Loucy (cell line): Measurements from ENCODE around the gene PTK6.

Source experiments
- H2AFZ ChIP-seq: fragments of 200-600 bp; sonication (generic); 2 replicates; pipeline ENCODE4 v1.6.0; 2016; ENCODE audit warnings: antibody characterized with exemption, mild to moderate bottlenecking, low read length, moderate library complexity
- H3F3A ChIP-seq: fragments of 200-600 bp; 2 replicates; pipeline ENCODE4 v1.6.0; 2016; ENCODE audit warnings: antibody characterized with exemption, low read depth, mild to moderate bottlenecking
- H3K27me3 ChIP-seq: fragments of 200-600 bp; sonication (generic); 2 replicates; pipeline ENCODE4 v1.6.1; 2014; ENCODE audit warnings: low read length, mild to moderate bottlenecking; ENCODE audit not compliant: insufficient read depth, poor library complexity, severe bottlenecking
- H3K36me3 ChIP-seq: fragments of 200-600 bp; sonication (generic); 2 replicates; pipeline ENCODE4 v1.6.1; 2016; ENCODE audit warnings: low read length; ENCODE audit not compliant: insufficient read depth
- H3K4me1 ChIP-seq: fragments of 200-600 bp; sonication (generic); 2 replicates; pipeline ENCODE4 v1.5.1; 2014; ENCODE audit warnings: low read length, mild to moderate bottlenecking; ENCODE audit not compliant: insufficient read depth, poor library complexity, severe bottlenecking
- H3K4me2 ChIP-seq: fragments of 200-600 bp; sonication (generic); 2 replicates; pipeline ENCODE4 v1.6.0; 2014; ENCODE audit warnings: antibody characterized with exemption, low read length, low read depth, mild to moderate bottlenecking; ENCODE audit not compliant: poor library complexity, severe bottlenecking
- H3K4me3 ChIP-seq: fragments of 200-600 bp; sonication (generic); 2 replicates; pipeline ENCODE4 v1.5.1; 2014; ENCODE audit warnings: low read length, mild to moderate bottlenecking, mixed read lengths; ENCODE audit not compliant: poor library complexity, severe bottlenecking
- H3K79me2 ChIP-seq: fragments of 200-600 bp; sonication (generic); 2 replicates; pipeline ENCODE4 v1.6.1; 2014; ENCODE audit warnings: low read length; ENCODE audit not compliant: insufficient read depth
- H3K9ac ChIP-seq: fragments of 200-600 bp; sonication (generic); 2 replicates; pipeline ENCODE4 v1.6.0; 2014; ENCODE audit warnings: mild to moderate bottlenecking, low read depth, low read length, moderate library complexity; ENCODE audit not compliant: poor library complexity, severe bottlenecking
- H3K9me2 ChIP-seq: fragments of 200-600 bp; sonication (generic); replicated peaks from 2 replicates; pipeline ENCODE4 v1.6.1; 2016; ENCODE audit warnings: low read depth, low read length, mixed read lengths
- H3K9me3 ChIP-seq: fragments of 200-600 bp; sonication (generic); 2 replicates; pipeline ENCODE4 v1.6.1; 2014; ENCODE audit warnings: mild to moderate bottlenecking, antibody characterized with exemption, low read length, low read depth; ENCODE audit not compliant: insufficient read depth
- H4K20me1 ChIP-seq: fragments of 200-600 bp; sonication (generic); 2 replicates; pipeline ENCODE4 v1.6.0; 2014; ENCODE audit warnings: antibody characterized with exemption, low read length, mild to moderate bottlenecking; ENCODE audit not compliant: insufficient read depth, poor library complexity, severe bottlenecking
- EZH2phosphoT487 ChIP-seq: fragments of 200-600 bp; IDR thresholded peaks from 2 replicates; pipeline ENCODE4 v1.6.1; 2018; ENCODE audit warnings: antibody characterized with exemption, mild to moderate bottlenecking, moderate library complexity, borderline replicate concordance
- TF ChIP-seq, protein P1 (sequence below): fragments of 200-600 bp; sonication (generic); conservative IDR thresholded peaks from 2 replicates; pipeline ENCODE4 v1.5.1; 2014; ENCODE audit warnings: mild to moderate bottlenecking, antibody characterized with exemption, low read length

PTK6 gene

GRCh38 chr20:63488315-63489251 is 48.6 kb downstream of the PTK6 start:
- Histone ChIP-seq H3K36me3 (no peaks in the 10 kb centered on the region), H3K4me2 (no peak overlapping the region), H3K27me3 (no peaks in the 10 kb centered on the region), H3K9me2 (no peaks in the 10 kb centered on the region), H4K20me1 (no peaks in the 10 kb centered on the region), H3K4me1 (no peaks in the 10 kb centered on the region), H2AFZ (no peak overlapping the region), H3K4me3 (no peak overlapping the region), H3F3A (no peaks in the 10 kb centered on the region), H3K79me2 (no peaks in the 10 kb centered on the region), H3K9ac (no peak overlapping the region), H3K9me3 (no peaks in the 10 kb centered on the region)
- TF ChIP-seq, protein P1, sequence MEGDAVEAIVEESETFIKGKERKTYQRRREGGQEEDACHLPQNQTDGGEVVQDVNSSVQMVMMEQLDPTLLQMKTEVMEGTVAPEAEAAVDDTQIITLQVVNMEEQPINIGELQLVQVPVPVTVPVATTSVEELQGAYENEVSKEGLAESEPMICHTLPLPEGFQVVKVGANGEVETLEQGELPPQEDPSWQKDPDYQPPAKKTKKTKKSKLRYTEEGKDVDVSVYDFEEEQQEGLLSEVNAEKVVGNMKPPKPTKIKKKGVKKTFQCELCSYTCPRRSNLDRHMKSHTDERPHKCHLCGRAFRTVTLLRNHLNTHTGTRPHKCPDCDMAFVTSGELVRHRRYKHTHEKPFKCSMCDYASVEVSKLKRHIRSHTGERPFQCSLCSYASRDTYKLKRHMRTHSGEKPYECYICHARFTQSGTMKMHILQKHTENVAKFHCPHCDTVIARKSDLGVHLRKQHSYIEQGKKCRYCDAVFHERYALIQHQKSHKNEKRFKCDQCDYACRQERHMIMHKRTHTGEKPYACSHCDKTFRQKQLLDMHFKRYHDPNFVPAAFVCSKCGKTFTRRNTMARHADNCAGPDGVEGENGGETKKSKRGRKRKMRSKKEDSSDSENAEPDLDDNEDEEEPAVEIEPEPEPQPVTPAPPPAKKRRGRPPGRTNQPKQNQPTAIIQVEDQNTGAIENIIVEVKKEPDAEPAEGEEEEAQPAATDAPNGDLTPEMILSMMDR, result no peak
- no peak for TF ChIP-seq EZH2phosphoT487

DNA sequence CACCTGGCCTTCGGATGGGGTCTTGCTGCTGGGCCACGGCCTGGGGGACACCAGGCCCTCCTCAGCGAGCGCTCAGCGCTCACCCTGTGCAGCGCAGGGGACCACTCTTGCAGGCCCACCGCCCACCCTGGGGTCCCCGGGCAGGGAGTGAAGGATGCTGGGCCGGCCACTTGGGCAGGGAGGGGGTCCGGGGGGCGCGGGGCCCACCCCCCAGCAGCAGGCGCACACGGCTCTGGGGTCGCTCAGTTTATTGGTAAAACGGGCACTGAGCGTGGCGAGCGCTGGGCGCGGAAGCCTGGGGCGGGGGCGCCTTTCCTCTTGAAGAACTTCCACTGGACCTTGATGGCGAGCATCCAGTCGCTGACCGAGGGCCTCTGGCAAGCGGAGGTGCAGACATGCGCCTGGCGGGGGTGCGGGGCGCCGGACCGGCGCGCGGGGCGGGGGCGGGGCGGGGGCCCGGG is 49.4 kb downstream of the PTK6 start:
- H3K27me3 ChIP-seq, result no peaks in the 10 kb centered on the region
- no peak overlapping the region for H3K4me3 ChIP-seq
- H3K4me2 ChIP-seq, result no peak overlapping the region
- no peak overlapping the region for H3K9ac ChIP-seq
- H3K79me2 ChIP-seq, result no peaks in the 10 kb centered on the region
- H3F3A ChIP-seq, result no peaks in the 10 kb centered on the region
- TF ChIP-seq, protein P1, result no peak
- TF ChIP-seq EZH2phosphoT487, result no peak
- H3K4me1 ChIP-seq, result peaks cover 6% of the 10 kb centered on the region
- H3K9me3 ChIP-seq, result no peaks in the 10 kb centered on the region
- no peak overlapping the region for H2AFZ ChIP-seq
- H4K20me1 ChIP-seq, result no peaks in the 10 kb centered on the region
- no peaks in the 10 kb centered on the region for H3K9me2 ChIP-seq
- H3K36me3 ChIP-seq, result no peaks in the 10 kb centered on the region

DNA sequence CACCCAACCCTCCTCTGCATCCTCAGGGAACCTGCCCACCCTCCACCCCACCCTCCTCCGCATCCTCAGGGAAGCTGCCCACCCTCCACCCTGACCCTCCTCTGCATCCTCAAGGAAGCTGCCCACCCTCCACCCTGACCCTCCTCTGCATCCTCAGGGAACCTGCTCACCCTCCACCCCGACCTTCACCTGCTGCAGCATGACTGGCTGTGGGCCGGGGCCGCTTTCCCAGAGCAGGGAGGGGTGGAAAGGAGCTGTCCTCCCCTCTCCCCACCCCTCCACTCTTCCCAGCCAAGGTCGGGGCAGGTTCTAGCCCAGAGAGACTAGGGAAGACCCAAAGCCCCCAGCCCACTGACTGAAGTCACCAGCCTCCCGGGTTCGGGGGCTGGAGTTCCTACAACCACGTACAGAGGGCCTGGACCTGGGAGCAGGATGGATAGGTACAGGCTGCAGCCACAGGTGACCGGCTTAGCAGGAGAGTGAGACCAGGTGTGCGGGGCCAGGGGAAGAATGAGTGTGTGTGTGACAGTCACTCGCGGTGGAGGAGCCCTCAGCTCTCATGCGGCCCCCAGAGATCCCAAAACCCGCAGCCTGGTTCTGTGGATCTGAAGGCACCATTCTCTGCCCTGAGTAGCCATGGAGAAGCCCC is 49.9 kb downstream of the PTK6 start:
- TF ChIP-seq, protein P1, result no peak
- no peak for TF ChIP-seq EZH2phosphoT487
- H3K4me2 ChIP-seq, result no peak overlapping the region
- H3K4me1 ChIP-seq, result peaks cover 9% of the 10 kb centered on the region
- no peaks in the 10 kb centered on the region for H3K9me2 ChIP-seq
- H3K36me3 ChIP-seq, result no peaks in the 10 kb centered on the region
- no peaks in the 10 kb centered on the region for H3K9me3 ChIP-seq
- H2AFZ ChIP-seq, result no peak overlapping the region
- H4K20me1 ChIP-seq, result no peaks in the 10 kb centered on the region
- H3K4me3 ChIP-seq, result no peak overlapping the region
- no peaks in the 10 kb centered on the region for H3K27me3 ChIP-seq
- H3K79me2 ChIP-seq, result no peaks in the 10 kb centered on the region
- no peaks in the 10 kb centered on the region for H3F3A ChIP-seq
- H3K9ac ChIP-seq, result no peak overlapping the region
